OCI-LY7 (cell line): ENCODE results near the gene ABCA8.

Experiments
- CTCF ChIP-seq: fragments of 200-600 bp; sonication (generic); conservative IDR thresholded peaks from 2 replicates; pipeline ENCODE4 v1.5.1; 2014; ENCODE audit warnings: mild to moderate bottlenecking, antibody characterized with exemption, low read length, moderate library complexity, mixed read lengths
- EZH2phosphoT487 ChIP-seq: fragments of 200-600 bp; sonication (generic); IDR thresholded peaks from 2 replicates; pipeline ENCODE4 v1.6.1; 2018; ENCODE audit warnings: low read depth, borderline replicate concordance, mild to moderate bottlenecking, mixed run types, antibody characterized with exemption, low read length, moderate library complexity, mixed read lengths

- TF ChIP-seq CTCF (no peak), EZH2phosphoT487 (no peak)
Observed at GRCh38 chr17:68943123-68943811, 11.9 kb downstream of the ABCA8 start.
